H54 (cell line): ENCODE results near the gene LPP.
A peak's percentile ranks its signal among the peaks of the same experiment; 100 is the strongest.

ENCODE experiments used
- DNase-seq: peaks from one replicate; pipeline ENCODE4 v3.0.0; 2011; ENCODE audit warnings: low spot score, mixed read lengths; ENCODE audit not compliant: insufficient read length
- FAIRE-seq: peaks from 3 replicates; lab custom pipeline; 2011; peaks lifted over from hg19 to GRCh38; lab: Jason Lieb, UNC
- POLR2A ChIP-seq: IDR thresholded peaks from 2 replicates; pipeline ENCODE4 v1.6.1; 2011; ENCODE audit warnings: low read depth, mild to moderate bottlenecking, low read length

LPP gene

GRCh38 chr3:188574885-188575284, 420.9 kb downstream of the LPP start:
- FAIRE-seq, result no peak
- no peak for DNase-seq
- TF ChIP-seq POLR2A, result no peak

GRCh38 chr3:188575501-188575900, 421.5 kb downstream of the LPP start:
- no peak for FAIRE-seq
- DNase-seq, result no peak
- TF ChIP-seq POLR2A, result no peak

DNA sequence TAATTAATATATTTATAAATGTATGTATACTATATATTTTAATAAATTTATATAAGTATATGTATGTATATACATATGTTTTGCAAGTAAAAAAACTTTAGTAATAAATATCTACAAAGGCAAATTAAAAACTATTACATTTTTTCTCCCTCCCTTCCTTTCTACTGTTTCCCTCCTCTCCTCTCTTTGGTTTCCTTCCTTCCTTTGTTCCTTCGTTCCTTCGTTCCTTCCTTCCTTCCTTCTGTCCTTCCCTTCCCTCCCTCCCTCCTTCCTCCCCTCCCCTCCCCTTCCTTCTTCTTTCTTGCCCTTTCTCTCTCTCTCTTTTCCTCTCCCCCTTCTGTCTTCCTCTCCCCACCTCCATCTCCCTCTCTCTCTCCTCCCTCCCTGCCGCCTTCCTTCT, 423.6 kb downstream of the LPP start:
- FAIRE-seq (no peak), DNase-seq (no peak)
- TF ChIP-seq POLR2A, result no peak

- DNase-seq (no peak), FAIRE-seq (peak; percentile 57)
- no peak for TF ChIP-seq POLR2A
Observed at GRCh38 chr3:188578576-188579363, 424.8 kb downstream of the LPP start.

- DNase-seq (no peak), FAIRE-seq (no peak)
- TF ChIP-seq POLR2A, result no peak
Observed at GRCh38 chr3:188580223-188580622, 426.3 kb downstream of the LPP start.

DNA sequence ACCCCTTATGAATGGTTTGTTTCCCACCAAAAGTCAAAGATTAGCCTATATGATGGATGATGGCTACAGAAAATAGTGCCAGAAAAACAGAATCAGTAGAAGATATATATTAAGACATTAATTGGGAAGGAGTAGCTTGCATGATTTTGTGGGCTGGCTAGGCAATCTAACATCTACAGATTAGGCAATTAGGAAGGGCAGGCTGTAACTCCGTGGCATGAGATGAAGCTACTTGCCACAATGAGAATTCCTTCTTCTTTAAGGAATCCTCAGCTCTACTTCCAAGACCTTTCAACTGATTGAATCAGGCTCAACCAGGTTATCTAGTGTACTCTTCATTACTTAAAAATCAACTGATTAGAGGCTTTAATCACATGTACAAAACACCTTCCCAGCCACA, 426.7 kb downstream of the LPP start:
- no peak for TF ChIP-seq POLR2A
- DNase-seq (no peak), FAIRE-seq (no peak)

GRCh38 chr3:188581365-188581764, 427.4 kb downstream of the LPP start:
- no peak for DNase-seq
- no peak for TF ChIP-seq POLR2A

GRCh38 chr3:188581792-188582191, 427.8 kb downstream of the LPP start:
- FAIRE-seq, result no peak
- DNase-seq, result no peak
- TF ChIP-seq POLR2A, result no peak

More at GRCh38 chr3:188581365-188581764, 427.4 kb downstream of the LPP start:
- FAIRE-seq, result no peak

- FAIRE-seq (peak; percentile 58), DNase-seq (no peak)
- no peak for TF ChIP-seq POLR2A
Observed at GRCh38 chr3:188583341-188584161, 429.6 kb downstream of the LPP start.

GRCh38 chr3:188584162-188584529, 430.2 kb downstream of the LPP start:
- peak; percentile 12 for DNase-seq
- no peak for TF ChIP-seq POLR2A
- peak; percentile 91 for FAIRE-seq

- DNase-seq (no peak), FAIRE-seq (peak; percentile 87)
- TF ChIP-seq POLR2A, result no peak
Observed at GRCh38 chr3:188584958-188585689, 431.2 kb downstream of the LPP start.

DNA sequence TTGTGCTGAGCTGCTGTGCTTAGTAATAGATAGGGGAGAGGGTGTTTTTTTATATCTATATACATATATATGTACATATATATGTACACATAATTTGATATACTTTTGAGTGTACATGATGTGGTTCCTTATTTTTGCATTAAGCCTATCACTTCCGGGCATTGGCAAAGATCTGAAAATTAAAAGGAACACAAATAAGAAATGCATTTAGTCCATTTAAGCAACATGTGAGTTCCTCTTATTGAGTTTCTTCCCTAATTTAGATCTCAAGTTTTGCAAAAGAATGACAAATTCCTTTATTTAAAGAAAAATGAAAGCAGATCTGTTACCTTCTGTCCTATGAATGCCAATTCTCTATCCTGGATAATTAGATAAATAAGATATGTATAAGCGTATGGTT, 435.1 kb downstream of the LPP start:
- no peak for FAIRE-seq
- DNase-seq, result no peak
- TF ChIP-seq POLR2A, result no peak

GRCh38 chr3:188589771-188590170, 435.8 kb downstream of the LPP start:
- no peak for TF ChIP-seq POLR2A
- FAIRE-seq (no peak), DNase-seq (no peak)

GRCh38 chr3:188590557-188590956, 436.6 kb downstream of the LPP start:
- TF ChIP-seq POLR2A, result no peak
- DNase-seq (no peak), FAIRE-seq (peak; percentile 23)
